HepG2 (cell line): ENCODE results near the gene LARP7. TPM values are rescaled to one million over a fixed set of nuclear protein-coding genes. Genes with fewer than 3 reads are reported as not detected.

ENCODE experiments used
- CHCHD3 ChIP-seq: sonication (generic); formaldehyde crosslinking; IDR thresholded peaks from 2 replicates; pipeline ENCODE4 v1.8.0; 2022; ENCODE audit warnings: mild to moderate bottlenecking, missing genetic modification reagents, moderate library complexity
- FOXA1 ChIP-seq, 2 experiments: fragments of 450-650 bp in 1 of 2; sonication (generic) in 1 of 2; formaldehyde crosslinking in 1 of 2; IDR thresholded peaks; 2 replicates each; pipeline versions ENCODE4 v1.4.0 to v1.6.1; 2016 to 2020; ENCODE audit warnings: missing genetic modification reagents in 1 of 2
- GABPB1 ChIP-seq: IDR thresholded peaks from 2 replicates; pipeline ENCODE4 v1.6.1; 2016; ENCODE audit warnings: mild to moderate bottlenecking, missing genetic modification reagents, moderate library complexity, missing compliant biosample characterization
- HDAC6 ChIP-seq: fragments of 200-600 bp; sonication (generic); IDR thresholded peaks from 2 replicates; pipeline ENCODE4 v1.7.0; 2017; ENCODE audit warnings: mild to moderate bottlenecking, antibody characterized with exemption, low read length, low read depth
- KLF6 ChIP-seq: IDR thresholded peaks from 2 replicates; pipeline ENCODE4 v1.8.0; 2016; ENCODE audit warnings: missing biosample characterization, missing genetic modification reagents
- MTF1 ChIP-seq: sonication (generic); formaldehyde crosslinking; IDR thresholded peaks from 2 replicates; pipeline ENCODE4 v1.5.0; 2020; ENCODE audit warnings: missing genetic modification reagents
- NCOA2 ChIP-seq: sonication (generic); formaldehyde crosslinking; IDR thresholded peaks from 2 replicates; pipeline ENCODE4 v1.8.0; 2022; ENCODE audit warnings: inconsistent platforms
- NR2F1 ChIP-seq, 2 experiments: fragments of 450-650 bp in 1 of 2; formaldehyde crosslinking in 1 of 2; IDR thresholded peaks; 2 replicates each; pipeline versions ENCODE4 v1.5.0 to v1.6.1; 2016 to 2020; ENCODE audit warnings: mild to moderate bottlenecking in 1 of 2, missing compliant biosample characterization in 1 of 2, missing genetic modification reagents in 1 of 2, moderate library complexity in 1 of 2
- ZFAT ChIP-seq: sonication (generic); formaldehyde crosslinking; conservative IDR thresholded peaks from 2 replicates; pipeline ENCODE4 v1.8.1; 2023; ENCODE audit warnings: missing genetic modification reagents, inconsistent platforms
- ZNF121 ChIP-seq: sonication (generic); formaldehyde crosslinking; IDR thresholded peaks from 2 replicates; pipeline ENCODE4 v1.5.0; 2020; ENCODE audit warnings: mild to moderate bottlenecking, missing genetic modification reagents
- ZNF274 ChIP-seq: sonication (generic); formaldehyde crosslinking; IDR thresholded peaks from 2 replicates; pipeline ENCODE4 v1.5.1; 2020; ENCODE audit warnings: mild to moderate bottlenecking, missing genetic modification reagents
- ZNF337 ChIP-seq: sonication (generic); formaldehyde crosslinking; IDR thresholded peaks from 2 replicates; pipeline ENCODE4 v1.5.1; 2020; ENCODE audit warnings: missing genetic modification reagents, low read depth, mild to moderate bottlenecking, borderline replicate concordance
- ZNF484 ChIP-seq: sonication (generic); formaldehyde crosslinking; IDR thresholded peaks from 2 replicates; pipeline ENCODE4 v1.5.1; 2020; ENCODE audit warnings: mild to moderate bottlenecking, low read depth, missing genetic modification reagents, borderline replicate concordance
- ZNF780A ChIP-seq: sonication (generic); formaldehyde crosslinking; IDR thresholded peaks from 2 replicates; pipeline ENCODE4 v1.8.0; 2022; ENCODE audit warnings: mild to moderate bottlenecking, missing genetic modification reagents, moderate library complexity
- ZNF782 ChIP-seq: sonication (generic); formaldehyde crosslinking; IDR thresholded peaks from 2 replicates; pipeline ENCODE4 v1.4.0; 2020; ENCODE audit warnings: missing genetic modification reagents, mild to moderate bottlenecking, borderline replicate concordance
- polyA plus RNA-seq, 8 experiments: library from polyadenylated mRNA; depleted of rRNA in 3 of 8; stranded (reverse) in 7 of 8; unstranded in 1 of 8; fragments of >200 nt; fragmentation: Illumina TruSeq in 4 of 8; extraction: Trizol in 4 of 8; gene quantifications; 2 replicates each; pipeline versions ENCODE4 v1.2.1 to v1.2.3, GENCODE V29; 2011 to 2016; ENCODE audit warnings: low read depth in 4 of 8, missing spikeins in 1 of 8, mixed read lengths in 1 of 8; ENCODE audit not compliant: insufficient read depth in 1 of 8
- total RNA-seq, 5 experiments: library from RNA; depleted of rRNA; stranded (reverse); fragments of >200 nt; fragmentation: Illumina TruSeq; extraction: Trizol; gene quantifications; 2 replicates each; pipeline ENCODE4 v1.2.3, GENCODE V29; 2016; ENCODE audit warnings: low read depth in 1 of 5
- TF ChIP-seq, protein P1 (sequence below): sonication (generic); formaldehyde crosslinking; IDR thresholded peaks from 2 replicates; pipeline ENCODE4 v1.8.0; 2022; ENCODE audit warnings: mild to moderate bottlenecking, missing genetic modification reagents; ENCODE audit not compliant: insufficient replicate concordance
- TF ChIP-seq, protein P2 (sequence below): sonication (generic); formaldehyde crosslinking; IDR thresholded peaks from 2 replicates; pipeline ENCODE4 v1.8.1; 2023; ENCODE audit warnings: missing genetic modification reagents, inconsistent platforms, borderline replicate concordance
- TF ChIP-seq, protein P3 (sequence below): sonication (generic); formaldehyde crosslinking; IDR thresholded peaks from 2 replicates; pipeline ENCODE4 v1.8.0; 2023; ENCODE audit warnings: mild to moderate bottlenecking, missing genetic modification reagents

The LARP7 gene
- total and polyA plus RNA-seq, 2 of the 13 experiments (the other 11 are each of a cell fraction or from before 2014, with no cell fraction given), result 9.7 to 37.1 TPM

DNA sequence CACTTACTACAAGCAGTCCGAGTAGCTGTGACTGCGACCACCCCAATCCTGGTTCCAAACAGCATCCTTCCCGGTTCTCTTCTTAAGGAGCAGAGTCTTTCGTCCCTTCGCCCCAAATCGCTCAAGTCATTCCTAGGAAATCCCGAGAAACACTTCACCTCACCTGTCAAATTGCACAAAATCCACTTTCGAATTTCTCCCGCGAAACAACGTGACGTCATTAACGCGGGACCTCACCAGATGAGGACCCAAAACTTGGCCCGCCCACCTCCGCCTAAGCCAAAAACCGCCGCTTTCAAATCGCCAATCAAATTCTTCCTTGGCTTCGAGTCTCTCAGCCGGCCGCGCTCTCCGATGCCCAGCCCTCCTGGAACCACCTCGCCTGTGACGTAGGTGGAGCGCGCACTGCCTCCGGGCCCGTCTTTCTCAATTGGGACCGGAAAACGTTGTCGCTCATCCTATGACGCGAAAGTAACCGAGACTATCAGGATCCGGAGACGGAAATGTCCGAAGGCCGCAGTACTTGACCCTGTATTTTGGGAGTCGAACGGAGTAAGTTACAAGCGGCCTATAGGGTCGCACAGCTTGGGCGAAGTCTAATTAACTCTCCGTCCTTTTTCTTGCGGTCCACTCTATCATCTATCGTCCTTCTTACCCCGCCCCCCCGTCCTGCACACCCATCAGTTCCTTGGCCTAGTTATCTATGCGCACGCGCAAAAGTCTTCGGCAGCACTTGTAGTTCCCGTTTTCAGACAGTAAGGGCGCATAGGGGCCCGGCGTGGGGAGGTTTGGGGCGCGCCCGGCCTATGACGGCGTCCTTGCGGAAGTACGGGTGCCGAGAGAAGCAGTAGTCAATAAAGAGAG, at the start of gene LARP7, which contains the start of gene ZGRF1 (continued):
- TF ChIP-seq HDAC6 (no peak), ZNF484 (no peak), ZNF274 (no peak; the same call in 1 of the 2 replicates), NR2F1 (CRISPR knock-in tag; IDR thresholded peaks at IDR 0.05) (no peak), MTF1 (CRISPR knock-in tag) (no peak), ZNF780A (CRISPR knock-in tag) (no peak), CHCHD3 (CRISPR knock-in tag) (no peak), ZNF121 (CRISPR knock-in tag) (no peak), KLF6 (CRISPR knock-in tag) (no peak), GABPB1 (CRISPR knock-in tag) (peak; percentile 95), ZFAT (CRISPR knock-in tag) (no peak), ZNF337 (CRISPR knock-in tag) (peak; percentile 46; the same call in 1 of the 2 replicates), NCOA2 (CRISPR knock-in tag) (peak; percentile 29; the same call in 1 of the 2 replicates), FOXA1 (IDR thresholded peaks at IDR 0.05) (no peak), FOXA1 (CRISPR knock-in tag; IDR thresholded peaks at IDR 0.05) (peak; percentile 89), ZNF782 (CRISPR knock-in tag) (no peak)
- TF ChIP-seq, protein P1, sequence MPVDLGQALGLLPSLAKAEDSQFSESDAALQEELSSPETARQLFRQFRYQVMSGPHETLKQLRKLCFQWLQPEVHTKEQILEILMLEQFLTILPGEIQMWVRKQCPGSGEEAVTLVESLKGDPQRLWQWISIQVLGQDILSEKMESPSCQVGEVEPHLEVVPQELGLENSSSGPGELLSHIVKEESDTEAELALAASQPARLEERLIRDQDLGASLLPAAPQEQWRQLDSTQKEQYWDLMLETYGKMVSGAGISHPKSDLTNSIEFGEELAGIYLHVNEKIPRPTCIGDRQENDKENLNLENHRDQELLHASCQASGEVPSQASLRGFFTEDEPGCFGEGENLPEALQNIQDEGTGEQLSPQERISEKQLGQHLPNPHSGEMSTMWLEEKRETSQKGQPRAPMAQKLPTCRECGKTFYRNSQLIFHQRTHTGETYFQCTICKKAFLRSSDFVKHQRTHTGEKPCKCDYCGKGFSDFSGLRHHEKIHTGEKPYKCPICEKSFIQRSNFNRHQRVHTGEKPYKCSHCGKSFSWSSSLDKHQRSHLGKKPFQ (CRISPR knock-in tag), result no peak
- TF ChIP-seq, protein P2, sequence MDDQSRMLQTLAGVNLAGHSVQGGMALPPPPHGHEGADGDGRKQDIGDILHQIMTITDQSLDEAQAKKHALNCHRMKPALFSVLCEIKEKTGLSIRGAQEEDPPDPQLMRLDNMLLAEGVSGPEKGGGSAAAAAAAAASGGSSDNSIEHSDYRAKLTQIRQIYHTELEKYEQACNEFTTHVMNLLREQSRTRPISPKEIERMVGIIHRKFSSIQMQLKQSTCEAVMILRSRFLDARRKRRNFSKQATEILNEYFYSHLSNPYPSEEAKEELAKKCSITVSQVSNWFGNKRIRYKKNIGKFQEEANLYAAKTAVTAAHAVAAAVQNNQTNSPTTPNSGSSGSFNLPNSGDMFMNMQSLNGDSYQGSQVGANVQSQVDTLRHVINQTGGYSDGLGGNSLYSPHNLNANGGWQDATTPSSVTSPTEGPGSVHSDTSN (CRISPR knock-in tag), result no peak
- TF ChIP-seq, protein P3, sequence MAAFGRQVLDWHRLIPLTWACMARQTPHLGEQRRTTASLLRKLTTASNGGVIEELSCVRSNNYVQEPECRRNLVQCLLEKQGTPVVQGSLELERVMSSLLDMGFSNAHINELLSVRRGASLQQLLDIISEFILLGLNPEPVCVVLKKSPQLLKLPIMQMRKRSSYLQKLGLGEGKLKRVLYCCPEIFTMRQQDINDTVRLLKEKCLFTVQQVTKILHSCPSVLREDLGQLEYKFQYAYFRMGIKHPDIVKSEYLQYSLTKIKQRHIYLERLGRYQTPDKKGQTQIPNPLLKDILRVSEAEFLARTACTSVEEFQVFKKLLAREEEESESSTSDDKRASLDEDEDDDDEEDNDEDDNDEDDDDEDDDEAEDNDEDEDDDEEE (CRISPR knock-in tag), result no peak
